Daoy (cell line): Measurements from ENCODE around the gene TRIM52. TPM values are rescaled to one million over a fixed set of nuclear protein-coding genes. Genes with fewer than 3 reads are reported as not detected.
"Not testable (repeated sequence)": the region's sequence is repeated elsewhere in the genome, so short reads cannot be mapped to it uniquely, and the experiment has no call there.

Source experiments
- DNase-seq: peaks from one replicate; pipeline ENCODE4 v3.0.0-alpha.2; 2015; ENCODE audit warnings: low read depth
- total RNA-seq: library from RNA; depleted of rRNA; stranded (reverse); fragments of >200 nt; shearing (Covaris generic); gene quantifications from 2 replicates; pipeline ENCODE4 v1.2.3, GENCODE V29; 2014; rRNA removed

The TRIM52 gene
- total RNA-seq, 1 experiment from 2014 or later = 2.6 TPM

DNA sequence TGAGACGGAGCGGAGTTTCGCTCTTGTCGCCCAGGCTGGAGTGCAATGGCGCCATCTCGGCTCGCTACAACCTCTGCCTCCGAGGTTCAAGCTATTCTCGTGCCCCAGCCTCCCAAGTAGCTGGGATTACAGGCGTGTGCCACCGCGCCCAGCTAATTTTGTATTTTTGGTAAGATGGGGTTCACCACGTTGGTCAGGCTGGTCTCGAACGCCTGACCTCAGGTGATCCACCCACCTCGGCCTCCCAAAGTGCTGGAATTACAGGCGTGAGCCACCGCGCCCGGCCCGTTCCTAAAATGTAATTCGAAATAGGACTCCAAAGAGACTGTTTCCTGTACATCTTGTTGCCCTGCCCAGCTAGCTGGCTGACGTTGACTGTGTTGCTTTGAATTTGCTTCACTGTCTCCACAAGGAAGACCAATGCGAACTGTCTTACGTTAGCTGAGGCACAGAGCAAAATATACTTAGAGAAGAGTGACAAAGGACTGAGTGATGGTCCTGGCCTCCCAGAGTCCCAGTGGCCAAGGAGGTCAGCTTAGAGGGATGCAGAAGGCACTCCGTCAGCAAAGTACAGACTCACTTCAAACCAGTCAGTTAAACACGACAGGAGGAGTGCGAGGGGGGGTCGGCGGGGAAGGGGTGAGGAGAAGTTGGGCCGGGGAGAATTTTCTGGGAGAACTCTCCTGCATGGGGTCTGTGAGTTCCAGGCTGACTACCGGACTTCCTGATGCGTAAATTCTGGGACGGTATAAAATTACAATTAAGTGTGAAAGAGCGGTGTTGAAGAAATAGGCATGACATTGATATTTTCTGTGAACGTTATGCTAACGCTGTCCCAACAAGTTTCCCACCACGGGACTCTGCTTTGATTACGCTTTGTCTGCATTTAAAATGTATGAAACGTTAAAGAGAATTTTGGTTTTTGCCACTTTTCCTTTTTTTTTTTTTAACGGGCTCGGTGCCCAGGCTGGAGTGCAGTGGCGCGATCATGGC lies 44.6 kb downstream of the TRIM52 start:
- peak; percentile 66 for DNase-seq

DNA sequence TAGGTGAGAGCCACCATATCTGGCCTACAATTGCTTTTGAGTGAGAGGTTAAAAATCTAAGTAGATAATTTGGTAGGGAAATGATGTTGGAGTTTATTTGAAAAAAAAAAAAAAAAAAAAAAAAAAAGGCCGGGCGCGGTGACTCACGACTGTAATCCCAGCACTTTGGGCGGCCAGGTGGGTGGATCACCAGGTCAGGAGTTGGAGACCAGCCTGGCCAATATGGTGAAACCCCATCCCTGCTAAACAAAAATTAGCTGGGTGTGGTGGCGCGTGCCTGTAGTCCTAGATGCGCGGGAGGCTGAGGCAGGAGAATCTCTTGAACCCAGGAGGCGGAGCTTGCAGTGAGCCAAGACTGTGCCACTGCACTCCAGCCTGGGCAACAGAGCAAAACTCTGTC lies 46.7 kb downstream of the TRIM52 start:
- DNase-seq = not testable (repeated sequence)

DNA sequence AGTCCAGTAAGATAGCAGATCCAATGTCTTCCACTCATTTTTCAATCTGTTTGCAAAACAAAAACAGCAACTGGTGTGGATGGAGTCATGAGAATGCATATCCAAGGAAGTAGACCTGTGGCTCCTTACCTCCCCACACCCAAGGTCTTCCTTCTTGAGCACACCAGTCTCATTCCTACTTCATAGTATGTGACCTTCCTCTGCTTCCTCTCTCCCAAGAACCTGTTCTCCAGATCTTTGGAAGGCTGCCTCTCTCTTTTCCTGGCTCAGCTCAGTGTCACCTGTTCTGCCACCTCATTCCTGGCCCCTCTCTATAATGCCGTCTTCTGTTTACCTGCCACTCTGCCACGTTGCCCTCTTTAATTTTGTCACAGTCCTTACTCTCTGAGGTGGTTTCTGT lies 48.0 kb downstream of the TRIM52 start:
- DNase-seq = no peak

DNA sequence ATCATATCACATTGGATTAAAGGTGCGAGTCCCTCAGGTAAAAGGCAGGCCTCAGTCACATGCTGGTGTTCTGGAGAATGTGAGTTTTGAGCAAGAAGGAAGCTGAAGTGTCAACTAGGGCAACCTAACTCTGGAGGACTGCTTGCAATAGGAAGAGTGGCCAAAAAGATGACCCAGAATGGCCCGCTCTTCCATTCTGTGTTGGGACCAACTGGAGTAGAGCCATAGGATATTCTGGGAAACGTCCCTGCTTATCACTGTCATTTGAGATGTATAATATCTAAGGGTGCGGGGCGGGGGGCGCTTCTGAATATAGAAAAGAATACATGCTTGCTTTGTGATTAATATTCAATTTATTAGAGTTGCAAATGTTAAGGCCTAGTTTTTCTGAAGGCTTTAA lies 48.9 kb downstream of the TRIM52 start:
- no peak for DNase-seq

DNA sequence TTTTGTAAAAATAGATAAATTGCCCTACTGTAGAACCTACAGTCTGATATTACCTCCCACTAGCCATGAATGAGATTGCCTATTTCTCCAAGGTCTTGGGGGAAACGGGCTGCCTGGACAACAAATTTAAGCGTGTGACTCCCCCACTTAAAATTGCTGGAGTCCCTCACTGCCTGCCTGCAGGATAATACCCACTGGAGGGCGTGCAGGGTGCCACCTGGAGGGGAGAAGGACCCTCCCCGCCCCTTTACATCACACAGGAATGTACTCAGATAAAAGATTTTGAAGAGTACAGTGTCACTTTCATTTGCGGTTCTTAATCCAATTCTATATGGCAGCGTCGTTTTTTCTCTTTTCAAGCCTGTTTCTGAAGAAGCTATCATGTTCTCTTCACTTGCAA lies 49.7 kb downstream of the TRIM52 start:
- no peak for DNase-seq

DNA sequence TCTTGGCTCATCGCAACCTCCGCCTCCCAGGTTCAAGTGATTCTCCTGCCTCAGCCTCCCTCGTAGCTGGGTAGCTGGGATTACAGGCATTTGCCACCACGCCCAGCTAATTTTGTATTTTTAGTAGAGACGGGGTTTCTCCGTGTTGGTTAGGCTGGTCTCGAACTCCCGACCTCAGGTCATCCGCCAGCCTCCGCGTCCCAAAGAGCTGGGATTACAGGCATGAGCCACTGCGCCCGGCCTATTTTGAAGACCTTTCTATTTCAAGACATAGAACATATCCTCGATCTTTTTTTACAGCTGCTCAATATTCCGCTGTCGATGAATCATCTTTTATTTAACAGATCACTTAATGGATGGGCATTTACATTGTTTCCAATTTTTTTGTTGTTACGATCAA lies 50.2 kb downstream of the TRIM52 start:
- not testable (repeated sequence) for DNase-seq

DNA sequence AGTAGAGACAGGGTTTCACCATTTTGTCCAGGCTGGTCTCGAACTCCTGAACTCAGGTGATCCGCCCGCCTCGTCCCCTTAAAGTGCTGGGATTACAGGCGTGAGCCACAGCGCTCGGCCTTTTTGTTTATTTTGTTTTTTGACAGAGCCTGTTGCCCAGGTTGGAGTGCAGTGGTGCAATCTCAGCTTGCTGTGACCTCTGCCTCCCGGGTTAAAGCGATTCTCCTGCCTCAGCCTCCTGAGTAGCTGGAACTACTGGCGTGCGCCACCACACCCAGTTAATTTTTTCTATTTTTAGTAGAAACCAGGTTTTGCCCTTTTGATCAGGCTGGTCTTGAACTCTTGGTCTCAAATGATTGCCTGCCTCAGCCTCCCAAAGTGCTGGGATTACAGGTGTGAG lies 50.8 kb downstream of the TRIM52 start:
- DNase-seq = not testable (repeated sequence)

DNA sequence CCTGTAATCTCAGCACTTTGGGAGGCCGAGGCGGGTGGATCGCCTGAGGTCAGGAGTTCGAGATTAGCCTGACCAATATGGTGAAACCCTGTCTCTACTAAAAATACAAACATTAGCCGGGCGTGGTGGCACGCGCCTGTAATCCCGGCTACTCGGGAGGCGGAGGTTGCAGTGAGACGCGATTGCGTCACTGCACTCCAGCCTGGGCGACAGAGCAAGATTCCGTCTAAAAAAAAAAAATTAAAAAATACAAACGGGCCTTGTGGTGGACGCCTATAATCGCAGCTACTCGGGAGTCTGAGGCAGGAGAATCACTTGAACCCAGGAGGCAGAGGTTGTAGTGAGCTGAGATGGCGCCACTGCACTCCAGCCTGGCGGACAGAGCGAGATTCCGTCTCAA lies 51.9 kb downstream of the TRIM52 start:
- not testable (repeated sequence) for DNase-seq

DNA sequence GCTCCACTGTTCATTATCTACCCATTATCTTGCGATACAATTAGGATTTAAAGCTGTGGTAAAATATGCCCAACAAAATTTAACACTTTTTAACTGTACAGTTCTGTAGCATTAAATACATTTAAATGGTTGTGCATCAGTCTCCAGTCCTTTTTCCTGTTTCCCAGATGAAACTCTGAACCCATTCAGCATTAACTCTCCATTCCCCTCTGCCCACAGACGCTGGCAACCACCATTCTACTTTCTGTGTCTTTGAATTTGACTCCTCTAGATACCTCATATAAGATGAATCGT lies 53.0 kb downstream of the TRIM52 start:
- no peak for DNase-seq

DNA sequence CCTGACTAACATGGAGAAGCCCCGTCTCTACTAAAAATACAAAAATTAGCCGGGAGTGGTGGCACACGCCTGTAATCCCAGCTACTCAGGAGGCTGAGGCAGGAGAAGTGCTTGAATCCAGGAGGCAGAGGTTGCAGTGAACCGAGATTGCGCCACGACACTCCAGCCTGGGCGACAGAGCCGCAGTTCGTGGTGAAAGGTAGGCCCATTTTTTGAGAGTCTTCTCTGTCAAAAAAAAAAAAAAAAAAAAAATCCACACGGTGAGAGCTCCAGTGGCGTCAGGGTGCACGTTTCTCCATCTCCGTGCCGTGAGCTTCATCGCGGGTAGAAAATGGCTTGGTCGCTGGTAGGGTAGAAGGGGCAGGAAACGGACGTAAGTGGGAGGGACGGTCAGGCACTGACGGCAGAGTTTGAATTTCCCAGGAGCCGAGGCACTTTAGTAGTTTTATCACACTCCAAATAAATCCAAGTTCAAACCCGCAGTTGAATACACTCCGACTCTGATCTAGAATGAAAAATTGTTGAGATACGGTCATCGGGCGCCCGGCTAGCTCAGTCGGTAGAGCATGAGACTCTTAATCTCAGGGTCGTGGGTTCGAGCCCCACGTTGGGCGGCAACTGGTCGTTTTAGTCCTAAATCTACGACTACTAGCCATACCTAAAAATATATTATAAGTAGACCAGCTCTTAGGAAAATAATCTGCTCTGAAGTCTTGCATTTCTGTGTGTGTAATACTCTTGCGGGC lies 53.6 kb downstream of the TRIM52 start:
- DNase-seq = peak; percentile 92

DNA sequence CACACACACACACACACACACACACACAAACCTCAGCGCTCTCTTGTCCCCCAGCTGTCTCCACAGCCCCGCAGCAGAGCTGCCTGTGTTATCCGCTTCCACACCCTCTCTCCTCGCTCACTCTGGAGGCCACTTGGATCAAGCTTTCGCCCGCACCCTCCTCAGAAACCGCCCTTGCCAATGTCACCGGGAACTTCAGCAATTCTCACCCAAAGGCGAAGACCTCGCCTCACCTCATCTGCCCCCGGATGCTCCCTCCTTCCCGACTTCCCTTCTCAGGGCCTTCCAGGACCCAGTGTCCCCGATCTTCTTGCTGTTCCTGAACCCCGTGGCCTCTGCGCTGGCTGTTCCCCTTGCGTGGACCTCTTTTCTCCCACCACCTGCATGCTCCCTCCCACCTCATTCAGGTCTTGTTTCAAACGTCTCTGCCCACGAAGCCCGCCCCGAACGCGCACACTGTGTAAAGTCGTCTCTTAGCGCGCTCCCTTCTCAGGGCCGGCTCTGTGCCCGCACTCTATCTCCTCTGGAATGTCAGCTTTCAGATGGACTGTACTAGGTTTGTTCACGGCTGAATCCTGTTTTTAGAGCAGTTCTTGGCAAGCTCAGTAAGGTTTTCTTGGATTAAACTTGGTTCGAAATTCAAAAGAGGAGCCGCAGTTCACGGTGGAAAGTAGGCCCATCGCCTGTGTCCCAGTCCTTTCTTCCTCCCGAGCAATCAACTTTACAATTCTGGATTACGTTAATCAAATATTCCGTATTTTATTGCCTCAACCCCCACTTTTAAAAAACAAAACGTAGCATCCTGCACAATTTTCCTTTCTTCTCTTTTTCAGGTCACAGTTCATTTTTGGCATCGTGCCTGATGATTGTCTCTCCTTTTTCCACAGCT lies 54.9 kb downstream of the TRIM52 start:
- DNase-seq = peak; percentile 23

Other genes starting within 250 kb of the TRIM52 start
- gene BTNL9, start 220.9 kb downstream of the TRIM52 start, total RNA-seq = 1.6 and 2.5 TPM in 2 replicates
- gene OR2V1, start 130.0 kb downstream of the TRIM52 start, total RNA-seq = not detected in 2 replicates
- not detected in 2 replicates for gene OR2V2, start 113.6 kb downstream of the TRIM52 start, total RNA-seq
- 6.7 and 9.0 TPM in 2 replicates for gene TRIM7, start 55.9 kb downstream of the TRIM52 start, total RNA-seq
- gene TRIM41, start 37.9 kb downstream of the TRIM52 start, total RNA-seq = 23.3 and 23.8 TPM in 2 replicates
- 3,901 and 4,257 TPM in 2 replicates for gene RACK1, start 17.2 kb downstream of the TRIM52 start, total RNA-seq
- not detected in 2 replicates for gene OR4F3, start 106.1 kb upstream of the TRIM52 start, total RNA-seq